ENCODE results near the gene ARHGAP18.

Gene ARHGAP18, protein sequence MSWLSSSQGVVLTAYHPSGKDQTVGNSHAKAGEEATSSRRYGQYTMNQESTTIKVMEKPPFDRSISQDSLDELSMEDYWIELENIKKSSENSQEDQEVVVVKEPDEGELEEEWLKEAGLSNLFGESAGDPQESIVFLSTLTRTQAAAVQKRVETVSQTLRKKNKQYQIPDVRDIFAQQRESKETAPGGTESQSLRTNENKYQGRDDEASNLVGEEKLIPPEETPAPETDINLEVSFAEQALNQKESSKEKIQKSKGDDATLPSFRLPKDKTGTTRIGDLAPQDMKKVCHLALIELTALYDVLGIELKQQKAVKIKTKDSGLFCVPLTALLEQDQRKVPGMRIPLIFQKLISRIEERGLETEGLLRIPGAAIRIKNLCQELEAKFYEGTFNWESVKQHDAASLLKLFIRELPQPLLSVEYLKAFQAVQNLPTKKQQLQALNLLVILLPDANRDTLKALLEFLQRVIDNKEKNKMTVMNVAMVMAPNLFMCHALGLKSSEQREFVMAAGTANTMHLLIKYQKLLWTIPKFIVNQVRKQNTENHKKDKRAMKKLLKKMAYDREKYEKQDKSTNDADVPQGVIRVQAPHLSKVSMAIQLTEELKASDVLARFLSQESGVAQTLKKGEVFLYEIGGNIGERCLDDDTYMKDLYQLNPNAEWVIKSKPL

GRCh38 chr6:129709769-129710449 is at the start of gene ARHGAP18:
ARHGAP18 (minus strand) TSS chr6:129710177; CDS start chr6:129710136, 41 bp downstream.
- peak; percentile 71 for DNase-seq (ENCODE audit: low read depth, low spot score)

GRCh38 chr6:129755787-129756186 is 45.8 kb upstream of the ARHGAP18 start:
- DNase-seq (ENCODE audit: low read depth, low spot score), result no peak

DNA sequence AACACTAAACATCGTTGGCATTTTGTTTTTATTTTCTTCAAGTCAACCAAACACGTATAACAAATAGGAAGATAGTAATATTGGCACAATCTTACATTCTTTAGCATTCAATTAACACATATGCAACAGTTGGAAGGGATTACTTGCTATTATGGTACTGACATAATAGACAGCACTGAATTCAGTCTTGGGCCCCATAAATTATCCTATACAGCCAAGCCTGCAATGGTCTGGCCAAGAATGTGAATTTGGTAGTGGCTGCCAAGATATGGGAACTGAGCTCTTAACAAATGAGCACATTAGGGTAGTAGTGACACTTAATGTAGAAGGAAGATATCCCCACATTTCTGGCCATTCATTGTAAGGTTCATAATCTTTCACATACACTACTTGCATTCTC is 44.8 kb upstream of the ARHGAP18 start:
- DNase-seq (ENCODE audit: low read depth, low spot score), result no peak

DNA sequence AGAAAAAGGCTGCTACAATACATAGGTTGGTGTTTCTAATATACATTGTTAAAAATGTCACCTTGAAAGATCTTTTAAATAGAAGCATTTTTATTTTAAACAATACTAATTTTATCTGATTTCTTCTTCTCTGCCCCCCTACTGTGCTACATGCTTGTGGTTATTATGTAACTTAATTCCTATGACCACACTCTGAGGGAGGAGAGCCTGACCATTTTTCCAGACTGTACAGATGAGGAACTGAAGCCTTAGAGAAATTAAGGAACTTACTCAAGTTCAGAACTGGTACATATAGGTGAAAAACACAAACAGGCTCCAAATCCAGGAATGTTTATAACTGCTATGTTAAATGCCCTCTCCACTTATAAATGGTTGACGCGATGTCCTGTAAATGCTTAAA is 43.4 kb upstream of the ARHGAP18 start:
- no peak for DNase-seq (ENCODE audit: low read depth, low spot score)

GRCh38 chr6:129751384-129751783 is 41.4 kb upstream of the ARHGAP18 start:
- DNase-seq (ENCODE audit: low read depth, low spot score), result no peak

- no peak for DNase-seq (ENCODE audit: low read depth, low spot score)
Observed at GRCh38 chr6:129750360-129750759, 40.4 kb upstream of the ARHGAP18 start.

GRCh38 chr6:129749749-129750120 is 39.8 kb upstream of the ARHGAP18 start:
- no peak for DNase-seq (ENCODE audit: low read depth, low spot score)

- DNase-seq (ENCODE audit: low read depth, low spot score), result no peak
Observed at GRCh38 chr6:129748901-129749748, 39.1 kb upstream of the ARHGAP18 start.

GRCh38 chr6:129748212-129748900 is 38.4 kb upstream of the ARHGAP18 start:
- no peak for DNase-seq (ENCODE audit: low read depth, low spot score)

DNA sequence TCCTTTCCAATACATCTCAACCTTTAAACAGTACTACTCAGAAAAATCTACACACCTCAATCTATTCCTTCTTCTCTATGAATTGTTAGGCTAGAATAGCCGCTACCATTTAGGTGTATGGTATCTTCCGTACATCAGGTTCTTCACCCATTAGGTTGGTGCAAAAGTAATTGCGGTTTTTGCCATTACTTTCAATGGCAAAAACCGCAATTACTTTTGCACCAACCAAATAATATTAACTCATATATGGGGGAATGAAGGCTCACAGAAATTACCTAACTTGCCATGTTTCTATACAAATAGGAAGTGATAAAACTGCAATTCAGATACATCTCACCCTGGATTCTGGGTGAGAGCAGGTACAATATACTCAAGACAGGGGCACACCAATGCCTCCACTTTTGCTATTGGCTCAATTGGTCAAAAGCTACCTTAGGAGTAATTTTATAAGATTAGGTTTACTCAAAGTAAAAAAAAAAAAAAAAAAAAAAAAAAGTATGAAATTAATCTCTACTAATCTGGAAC is 37.7 kb upstream of the ARHGAP18 start:
- DNase-seq (ENCODE audit: low read depth, low spot score), result no peak

DNA sequence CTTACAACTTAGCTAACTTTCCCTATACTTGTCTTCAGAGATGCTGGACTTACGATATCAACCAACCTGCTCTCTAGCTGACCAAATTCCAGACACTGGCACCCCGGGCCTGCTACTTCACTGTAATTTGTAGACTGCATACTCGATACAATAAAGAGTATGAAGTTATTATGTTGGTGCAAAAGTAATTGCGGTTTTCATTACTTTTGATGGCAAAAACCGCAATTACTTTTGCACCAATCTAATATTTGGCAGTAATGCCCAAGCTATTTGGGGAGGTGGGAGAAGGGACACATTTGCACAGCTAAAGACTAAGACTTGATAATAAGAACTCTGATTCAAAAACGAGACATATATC is 34.9 kb upstream of the ARHGAP18 start:
- no peak for DNase-seq (ENCODE audit: low read depth, low spot score)

- peak; percentile 85 for DNase-seq (ENCODE audit: low read depth, low spot score)
Observed at GRCh38 chr6:129744201-129744879, 34.4 kb upstream of the ARHGAP18 start.

GRCh38 chr6:129740013-129740412 is 30.0 kb upstream of the ARHGAP18 start:
- no peak for DNase-seq (ENCODE audit: low read depth, low spot score)

GRCh38 chr6:129736105-129736504 is 26.1 kb upstream of the ARHGAP18 start:
- no peak for DNase-seq (ENCODE audit: low read depth, low spot score)

- no peak for DNase-seq (ENCODE audit: low read depth, low spot score)
Observed at GRCh38 chr6:129733290-129733689, 23.3 kb upstream of the ARHGAP18 start.

DNA sequence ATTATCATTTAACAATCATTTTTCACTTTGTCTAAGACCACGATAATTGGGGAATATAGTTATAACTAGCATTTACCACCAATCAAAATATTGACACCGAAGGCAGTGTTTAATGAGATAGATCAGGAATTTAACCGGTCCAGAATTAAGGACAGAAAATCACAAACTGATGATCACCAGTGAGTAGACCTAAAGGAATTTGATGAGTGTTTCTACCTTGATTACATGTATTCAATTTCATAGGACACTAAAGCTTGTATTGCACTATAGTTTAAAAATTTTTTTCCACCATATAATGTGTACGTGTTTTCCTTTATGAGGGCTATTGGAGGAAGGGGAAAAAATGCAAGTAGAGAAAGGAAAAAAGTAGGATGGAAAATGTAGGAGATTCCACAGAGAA is 22.6 kb upstream of the ARHGAP18 start:
- DNase-seq (ENCODE audit: low read depth, low spot score), result no peak

DNA sequence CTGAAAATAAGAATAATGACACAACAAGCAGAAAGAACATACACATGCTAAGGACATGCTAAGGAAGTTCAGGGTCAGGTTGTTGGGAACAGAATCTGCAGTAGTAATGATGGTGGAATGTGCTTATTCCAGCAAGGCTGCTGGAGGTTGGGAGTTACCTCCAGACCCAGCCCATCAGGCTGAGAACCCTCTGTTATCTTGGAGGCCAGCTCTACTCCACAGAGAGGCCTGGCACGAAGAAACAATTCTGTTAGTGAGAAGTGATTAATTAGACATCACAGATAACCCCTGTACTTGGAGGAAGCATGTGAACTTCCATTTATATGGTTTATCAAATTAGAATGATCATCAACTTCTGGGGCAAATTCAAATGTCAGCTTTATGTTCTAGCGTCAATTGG is 22.1 kb upstream of the ARHGAP18 start:
- DNase-seq (ENCODE audit: low read depth, low spot score), result no peak

DNA sequence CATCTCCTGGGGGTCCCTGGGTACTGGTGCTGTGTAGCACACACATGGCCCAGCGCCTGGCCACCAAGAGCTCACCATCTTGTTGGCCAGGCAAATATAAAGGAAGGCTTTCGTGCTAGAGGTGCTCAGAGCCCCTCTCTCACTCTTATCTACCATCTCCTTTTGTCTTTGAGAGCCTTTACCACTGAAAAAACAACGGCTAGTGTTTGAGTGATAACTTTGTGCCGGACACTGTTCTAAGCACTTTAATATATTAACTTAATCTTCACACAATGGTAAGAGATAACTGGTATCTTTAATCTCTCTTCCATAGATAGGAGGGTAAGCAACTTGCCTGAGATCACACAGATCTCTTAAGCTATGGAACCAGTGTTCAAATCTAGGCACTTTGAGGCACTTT is 21.5 kb upstream of the ARHGAP18 start:
- DNase-seq (ENCODE audit: low read depth, low spot score), result no peak

- no peak for DNase-seq (ENCODE audit: low read depth, low spot score)
Observed at GRCh38 chr6:129730477-129731165, 20.6 kb upstream of the ARHGAP18 start.

- DNase-seq (ENCODE audit: low read depth, low spot score), result no peak
Observed at GRCh38 chr6:129726650-129727049, 16.7 kb upstream of the ARHGAP18 start.
